Measurements from ENCODE around the gene FZD2. TPM values are rescaled to one million over a fixed set of nuclear protein-coding genes. Genes with fewer than 3 reads are reported as not detected.
"Not testable (repeated sequence)": the region's sequence is repeated elsewhere in the genome, so short reads cannot be mapped to it uniquely, and the experiment has no call there.

The FZD2 gene
- total and polyA plus RNA-seq, 2 experiments from 2014 or later: 7.1 to 21.4 TPM

DNA sequence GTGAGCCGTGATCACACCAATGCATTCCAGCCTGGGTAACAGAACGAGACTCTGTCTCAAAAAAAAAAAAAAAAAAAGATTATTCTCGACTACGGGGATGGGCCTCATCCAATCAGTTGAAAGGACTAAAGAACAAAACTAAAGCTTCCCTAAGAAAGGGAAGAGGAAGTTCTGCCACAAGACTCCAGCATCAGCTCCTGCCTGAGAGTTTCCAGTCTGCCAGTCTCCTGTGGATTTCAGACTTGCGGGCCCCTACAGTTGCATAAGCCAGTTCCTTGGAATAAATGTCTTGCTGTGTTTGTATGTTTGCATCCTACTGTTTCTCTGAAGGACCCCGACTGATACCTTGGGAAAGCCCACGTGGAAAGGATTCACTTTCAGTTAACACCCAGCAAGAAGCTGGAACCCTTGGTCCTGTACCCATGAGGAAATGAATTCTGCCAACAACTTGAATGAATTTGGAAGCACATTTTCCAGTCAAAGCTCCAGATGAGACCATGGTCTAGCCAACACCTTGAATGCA, 26.3 kb upstream of the FZD2 start:
- Histone ChIP-seq H3K4me1 (ENCODE audit: insufficient read depth) (peaks cover 12% of the 10 kb centered on the region; the same call in 1 of the 2 replicates), H4K20me1 (ENCODE audit: insufficient read depth) (no peaks in the 10 kb centered on the region), H2AFZ (no peak overlapping the region), H3K79me2 (ENCODE audit: insufficient read depth) (no peaks in the 10 kb centered on the region), H3K9me3 (ENCODE audit: low read depth) (no peaks in the 10 kb centered on the region), H3F3A (ENCODE audit: insufficient read depth) (0 out of 2 replicates have a peak, but pooled peaks cover 10% of the 10 kb centered on the region), H3K4me2 (ENCODE audit: unreplicated experiment) (no peak overlapping the region), H3K9me2 (ENCODE audit: insufficient read depth) (no peaks in the 10 kb centered on the region), H3K9ac (no peak overlapping the region), H3K27ac (no peak overlapping the region), H3K4me3 (no peak overlapping the region), H3K27me3 (replicated peaks; ENCODE audit: insufficient read depth) (no peaks in the 10 kb centered on the region), H3K36me3 (ENCODE audit: low read depth) (no peaks in the 10 kb centered on the region)
- TF ChIP-seq EZH2phosphoT487 (IDR thresholded peaks at IDR 0.05; ENCODE audit: insufficient read depth, low read depth) (no peak), EZH2 (IDR thresholded peaks at IDR 0.05; ENCODE audit: insufficient read depth, poor library complexity, severe bottlenecking) (no peak)
- in situ Hi-C loops (cut with MboI): loop anchor here (10.0 to 25.0 kb wide), 2 partner anchors 104 to 319 kb away; partner anchors contain the start of gene UBTF
- WGBS, 2 experiments (ENCODE audit: low coverage in 1 of 2, low lambda C conversion rate in 2 of 2, missing lambda C conversion rate in 2 of 2): 66 to 69% methylated on average over 7 of the region's 7 CpGs
- no peak for DNase-seq

GRCh38 chr17:44533533-44534246, 23.6 kb upstream of the FZD2 start:
- 16 to 19% methylated on average over 21 of the region's 21 CpGs for WGBS, 2 experiments (ENCODE audit: low coverage in 1 of 2, low lambda C conversion rate in 2 of 2, missing lambda C conversion rate in 2 of 2)
- Histone ChIP-seq H3K4me1 (ENCODE audit: insufficient read depth) (peaks cover 20% of the 10 kb centered on the region; the same call in 1 of the 2 replicates), H3K4me3 (peak overlapping the region; percentile 45), H2AFZ (peak overlapping the region; percentile 90), H3K9ac (peak overlapping the region; percentile 58), H3K27ac (peak overlapping the region; percentile 42), H3K36me3 (ENCODE audit: low read depth) (no peaks in the 10 kb centered on the region), H3F3A (ENCODE audit: insufficient read depth) (0 out of 2 replicates have a peak, but pooled peaks cover 10% of the 10 kb centered on the region), H3K9me3 (ENCODE audit: low read depth) (no peaks in the 10 kb centered on the region), H3K4me2 (ENCODE audit: unreplicated experiment) (peak overlapping the region; percentile 49), H4K20me1 (ENCODE audit: insufficient read depth) (no peaks in the 10 kb centered on the region), H3K9me2 (ENCODE audit: insufficient read depth) (no peaks in the 10 kb centered on the region), H3K79me2 (ENCODE audit: insufficient read depth) (no peaks in the 10 kb centered on the region), H3K27me3 (replicated peaks; ENCODE audit: insufficient read depth) (no peaks in the 10 kb centered on the region)
- DNase-seq: peak; percentile 91
- in situ Hi-C loops (cut with MboI): loop anchor here (10.0 to 25.0 kb wide), 2 partner anchors 101 to 321 kb away; partner anchors contain the start of gene UBTF
- no peak for TF ChIP-seq EZH2phosphoT487 (IDR thresholded peaks at IDR 0.05; ENCODE audit: insufficient read depth, low read depth)
- TF ChIP-seq EZH2 (IDR thresholded peaks at IDR 0.05; ENCODE audit: insufficient read depth, poor library complexity, severe bottlenecking): no peak

GRCh38 chr17:44536090-44536953, 21.0 kb upstream of the FZD2 start:
- no peaks in the 10 kb centered on the region for H3K9me3 ChIP-seq (ENCODE audit: low read depth)
- DNase-seq: peak; percentile 32
- H3K27ac ChIP-seq: no peak overlapping the region
- H3K27me3 ChIP-seq (replicated peaks; ENCODE audit: insufficient read depth): no peaks in the 10 kb centered on the region
- WGBS, 2 experiments (ENCODE audit: low coverage in 1 of 2, low lambda C conversion rate in 2 of 2, missing lambda C conversion rate in 2 of 2): 71 to 72% methylated on average over 12 of the region's 12 CpGs
- no peaks in the 10 kb centered on the region for H3K79me2 ChIP-seq (ENCODE audit: insufficient read depth)
- 0 out of 2 replicates have a peak, but pooled peaks cover 10% of the 10 kb centered on the region for H3F3A ChIP-seq (ENCODE audit: insufficient read depth)
- in situ Hi-C loops (cut with MboI): loop anchor here (10.0 to 25.0 kb wide), 2 partner anchors 98 to 324 kb away; partner anchors contain the start of gene UBTF
- peak overlapping the region; percentile 33 for H3K9ac ChIP-seq
- peaks cover 20% of the 10 kb centered on the region; the same call in 1 of the 2 replicates for H3K4me1 ChIP-seq (ENCODE audit: insufficient read depth)
- H4K20me1 ChIP-seq (ENCODE audit: insufficient read depth): no peaks in the 10 kb centered on the region
- no peak for TF ChIP-seq EZH2phosphoT487 (IDR thresholded peaks at IDR 0.05; ENCODE audit: insufficient read depth, low read depth)
- no peak for TF ChIP-seq EZH2 (IDR thresholded peaks at IDR 0.05; ENCODE audit: insufficient read depth, poor library complexity, severe bottlenecking)
- H3K4me3 ChIP-seq: no peak overlapping the region
- no peak overlapping the region for H3K4me2 ChIP-seq (ENCODE audit: unreplicated experiment)
- H2AFZ ChIP-seq: peak overlapping the region; percentile 83
- no peaks in the 10 kb centered on the region for H3K36me3 ChIP-seq (ENCODE audit: low read depth)
- H3K9me2 ChIP-seq (ENCODE audit: insufficient read depth): no peaks in the 10 kb centered on the region

GRCh38 chr17:44537922-44538321, 19.4 kb upstream of the FZD2 start:
- in situ Hi-C loops (cut with MboI): loop anchor here (10.0 to 25.0 kb wide), 2 partner anchors 97 to 326 kb away; partner anchors contain the start of gene UBTF
- Histone ChIP-seq H3K4me1 (ENCODE audit: insufficient read depth) (peaks cover 32% of the 10 kb centered on the region), H3F3A (ENCODE audit: insufficient read depth) (peaks cover 15% of the 10 kb centered on the region)
- 95 to 97% methylated on average over 3 of the region's 3 CpGs for WGBS, 2 experiments (ENCODE audit: low coverage in 1 of 2, low lambda C conversion rate in 2 of 2, missing lambda C conversion rate in 2 of 2)
- not testable (repeated sequence) for H3K9me2 ChIP-seq (ENCODE audit: insufficient read depth); H3K4me3 ChIP-seq; H2AFZ ChIP-seq; H3K9ac ChIP-seq; H4K20me1 ChIP-seq (ENCODE audit: insufficient read depth); H3K4me2 ChIP-seq (ENCODE audit: unreplicated experiment); DNase-seq; H3K79me2 ChIP-seq (ENCODE audit: insufficient read depth); H3K27me3 ChIP-seq (replicated peaks; ENCODE audit: insufficient read depth); H3K36me3 ChIP-seq (ENCODE audit: low read depth); H3K27ac ChIP-seq; H3K9me3 ChIP-seq (ENCODE audit: low read depth)
